Vagina (tissue), 2 donors: ENCODE data around the gene SH3RF2. TPM values are rescaled to one million over a fixed set of nuclear protein-coding genes. Genes with fewer than 3 reads are reported as not detected.
"Not testable (repeated sequence)": the region's sequence is repeated elsewhere in the genome, so short reads cannot be mapped to it uniquely, and the experiment has no call there.

ENCODE experiments used
- DNase-seq, 2 donors: peaks; one replicate each; pipeline ENCODE4 v3.0.0-alpha.2; 2017; ENCODE audit errors: extremely low spot score in 2 of 2
- H3K27ac ChIP-seq: fragments of 200-600 bp; sonication (generic); one replicate; pipeline ENCODE4 v1.5.1; 2019
- H3K27me3 ChIP-seq: fragments of 200-600 bp; sonication (generic); one replicate; pipeline ENCODE4 v1.5.1; 2019
- H3K36me3 ChIP-seq, 2 donors: fragments of 200-600 bp; sonication (generic); one replicate each; pipeline ENCODE4 v1.5.1; 2017 to 2019
- H3K4me1 ChIP-seq: fragments of 200-600 bp; sonication (generic); one replicate; pipeline ENCODE4 v1.5.1; 2019
- H3K4me3 ChIP-seq, 2 donors: fragments of 200-600 bp; sonication (generic); 1 replicate in 1 of 2; 2 replicates in 1 of 2; pipeline ENCODE4 v1.5.1; 2016 to 2019
- H3K9me3 ChIP-seq: fragments of 200-600 bp; sonication (generic); one replicate; pipeline ENCODE4 v1.5.1; 2019
- POLR2A ChIP-seq, 2 donors: fragments of 450-650 bp; IDR thresholded peaks; one replicate each; pipeline ENCODE4 v1.6.1; 2017; ENCODE audit warnings: antibody characterized with exemption in 2 of 2, mild to moderate bottlenecking in 2 of 2, moderate library complexity in 2 of 2
- POLR2AphosphoS5 ChIP-seq, 2 donors: sonication (generic); formaldehyde crosslinking; IDR thresholded peaks; one replicate each; pipeline ENCODE4 v1.9.0; 2017; ENCODE audit warnings: antibody characterized with exemption in 2 of 2, mild to moderate bottlenecking in 2 of 2, low read depth in 1 of 2; ENCODE audit not compliant: insufficient read depth in 1 of 2
- intact Hi-C: fragments of 100-400 bp; cut with DNase I; formaldehyde crosslinking; loops from one replicate; pipeline ENCODE4 v1.15.1; 2023
- total RNA-seq: library from RNA; depleted of rRNA; stranded (reverse); fragments of >200 nt; gene quantifications from one replicate; pipeline ENCODE4 v1.2.3, GENCODE V29; 2016
- TF ChIP-seq, protein P1 (sequence below), 3 experiments: fragments of 450-650 bp in 2 of 3; fragments of 200-600 bp in 1 of 3; sonication (generic) in 1 of 3; IDR thresholded peaks; one replicate each; pipeline ENCODE4 v1.5.1; 2017 to 2019; ENCODE audit warnings: antibody characterized with exemption in 3 of 3, mild to moderate bottlenecking in 2 of 3, moderate library complexity in 2 of 3

Gene SH3RF2
- total RNA-seq, 1 donor from 2014 or later: 48.4 TPM

DNA sequence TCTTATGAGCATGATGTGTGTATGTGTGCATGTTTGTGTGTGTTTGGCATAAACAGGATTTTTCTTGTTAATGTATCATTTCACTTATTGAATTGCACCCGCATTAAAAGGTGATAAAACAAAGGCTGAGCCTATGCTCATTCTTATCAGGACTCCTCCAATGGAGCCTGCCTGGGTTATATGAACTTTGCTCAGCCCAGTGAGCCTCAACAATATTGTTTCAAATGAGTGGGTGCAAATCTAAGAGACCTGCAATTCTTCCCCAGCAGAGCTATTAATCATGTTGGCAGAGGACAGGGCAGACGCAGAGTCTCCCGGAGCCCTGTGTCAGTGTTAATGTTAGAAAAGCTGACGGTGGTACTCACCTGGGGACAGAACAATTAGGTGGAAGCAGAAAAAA, 71.6 kb downstream of the SH3RF2 start:
- no peak for DNase-seq
- H3K27ac ChIP-seq: no peak overlapping the region
- TF ChIP-seq, protein P1, sequence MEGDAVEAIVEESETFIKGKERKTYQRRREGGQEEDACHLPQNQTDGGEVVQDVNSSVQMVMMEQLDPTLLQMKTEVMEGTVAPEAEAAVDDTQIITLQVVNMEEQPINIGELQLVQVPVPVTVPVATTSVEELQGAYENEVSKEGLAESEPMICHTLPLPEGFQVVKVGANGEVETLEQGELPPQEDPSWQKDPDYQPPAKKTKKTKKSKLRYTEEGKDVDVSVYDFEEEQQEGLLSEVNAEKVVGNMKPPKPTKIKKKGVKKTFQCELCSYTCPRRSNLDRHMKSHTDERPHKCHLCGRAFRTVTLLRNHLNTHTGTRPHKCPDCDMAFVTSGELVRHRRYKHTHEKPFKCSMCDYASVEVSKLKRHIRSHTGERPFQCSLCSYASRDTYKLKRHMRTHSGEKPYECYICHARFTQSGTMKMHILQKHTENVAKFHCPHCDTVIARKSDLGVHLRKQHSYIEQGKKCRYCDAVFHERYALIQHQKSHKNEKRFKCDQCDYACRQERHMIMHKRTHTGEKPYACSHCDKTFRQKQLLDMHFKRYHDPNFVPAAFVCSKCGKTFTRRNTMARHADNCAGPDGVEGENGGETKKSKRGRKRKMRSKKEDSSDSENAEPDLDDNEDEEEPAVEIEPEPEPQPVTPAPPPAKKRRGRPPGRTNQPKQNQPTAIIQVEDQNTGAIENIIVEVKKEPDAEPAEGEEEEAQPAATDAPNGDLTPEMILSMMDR (IDR thresholded peaks at IDR 0.05): no peak
- TF ChIP-seq POLR2A (IDR thresholded peaks at IDR 0.05) (no peak), POLR2AphosphoS5 (IDR thresholded peaks at IDR 0.05; ENCODE audit: insufficient read depth in 1 of 2, low read depth in 1 of 2) (no peak)
- no peak overlapping the region for H3K4me3 ChIP-seq
- H3K4me1 ChIP-seq: no peaks in the 10 kb centered on the region
- no peaks in the 10 kb centered on the region for H3K9me3 ChIP-seq
- intact Hi-C loops: no loop called here
- H3K36me3 ChIP-seq: no peaks in the 10 kb centered on the region
- no peaks in the 10 kb centered on the region for H3K27me3 ChIP-seq

DNA sequence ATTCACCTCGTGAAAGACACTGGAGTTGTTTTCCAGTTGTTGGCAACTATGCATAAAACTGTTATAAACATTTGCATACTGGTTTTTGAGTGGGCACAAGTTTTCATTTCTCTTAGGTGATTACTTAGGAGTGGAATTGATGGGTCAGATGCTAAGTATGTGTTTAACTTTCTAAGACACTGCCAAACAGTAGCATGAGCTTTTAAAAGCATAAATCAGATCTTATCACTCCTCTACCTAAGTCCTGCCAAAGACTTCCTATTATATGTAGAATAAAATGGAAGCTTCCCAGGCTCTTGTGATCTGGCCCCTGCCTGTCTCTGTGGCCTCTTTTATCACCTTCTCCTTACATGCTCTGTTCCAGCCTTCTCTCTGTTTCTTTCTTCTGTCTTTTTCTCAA, 72.6 kb downstream of the SH3RF2 start:
- intact Hi-C loops: no loop called here
- Histone ChIP-seq H3K4me3 (no peak overlapping the region), H3K9me3 (no peaks in the 10 kb centered on the region), H3K36me3 (no peaks in the 10 kb centered on the region), H3K27me3 (no peaks in the 10 kb centered on the region), H3K4me1 (no peaks in the 10 kb centered on the region), H3K27ac (no peak overlapping the region)
- no peak for DNase-seq
- TF ChIP-seq, protein P1 (IDR thresholded peaks at IDR 0.05): no peak

DNA sequence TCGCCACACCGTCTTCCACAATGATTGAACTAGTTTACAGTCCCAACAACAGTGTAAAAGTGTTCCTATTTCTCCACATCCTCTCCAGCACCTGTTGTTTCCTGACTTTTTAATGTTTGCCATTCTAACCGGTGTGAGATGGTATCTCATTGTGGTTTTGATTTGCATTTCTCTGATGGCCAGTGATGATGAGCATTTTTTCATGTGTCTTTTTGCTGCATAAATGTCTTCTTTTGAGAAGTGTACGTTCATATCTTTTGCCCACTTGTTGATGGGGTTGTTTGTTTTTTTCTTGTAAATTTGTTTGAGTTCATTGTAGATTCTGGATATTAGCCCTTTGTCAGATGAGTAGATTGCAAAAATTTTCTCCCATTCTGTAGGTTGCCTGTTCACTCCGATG, 74.1 kb downstream of the SH3RF2 start:
- H3K9me3 ChIP-seq, H3K27ac ChIP-seq, H3K27me3 ChIP-seq, H3K36me3 ChIP-seq, H3K4me1 ChIP-seq, DNase-seq, H3K4me3 ChIP-seq: not testable (repeated sequence)
- intact Hi-C loops: loop anchor here (5.0 kb wide), 1 partner anchor 967 kb away; no protein-coding TSS in a partner anchor

DNA sequence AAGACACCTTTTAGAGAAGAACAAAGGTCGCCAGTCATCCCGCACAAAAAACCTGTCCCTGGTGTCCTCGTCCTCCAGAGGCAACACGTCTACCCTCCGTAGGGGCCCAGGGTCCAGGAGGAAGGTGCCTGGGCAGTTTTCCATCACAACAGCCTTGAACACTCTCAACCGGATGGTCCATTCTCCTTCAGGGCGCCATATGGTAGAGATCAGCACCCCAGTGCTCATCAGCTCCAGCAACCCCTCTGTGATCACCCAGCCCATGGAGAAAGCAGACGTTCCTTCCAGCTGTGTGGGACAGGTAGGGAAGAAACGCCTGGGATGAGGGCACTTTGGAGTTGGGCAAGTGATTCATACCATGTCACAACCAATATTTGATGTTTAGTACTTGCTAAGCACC, 77.4 kb downstream of the SH3RF2 start:
- intact Hi-C loops: loop anchor here (5.0 kb wide), 1 partner anchor 964 kb away; no protein-coding TSS in a partner anchor
- no peak overlapping the region for H3K27ac ChIP-seq
- no peaks in the 10 kb centered on the region for H3K9me3 ChIP-seq
- no peaks in the 10 kb centered on the region for H3K27me3 ChIP-seq
- no peak for DNase-seq
- no peak overlapping the region for H3K4me3 ChIP-seq
- TF ChIP-seq, protein P1 (IDR thresholded peaks at IDR 0.05): no peak
- TF ChIP-seq POLR2AphosphoS5 (IDR thresholded peaks at IDR 0.05; ENCODE audit: insufficient read depth in 1 of 2, low read depth in 1 of 2) (no peak), POLR2A (IDR thresholded peaks at IDR 0.05) (no peak)
- H3K4me1 ChIP-seq: no peaks in the 10 kb centered on the region
- no peaks in the 10 kb centered on the region for H3K36me3 ChIP-seq

DNA sequence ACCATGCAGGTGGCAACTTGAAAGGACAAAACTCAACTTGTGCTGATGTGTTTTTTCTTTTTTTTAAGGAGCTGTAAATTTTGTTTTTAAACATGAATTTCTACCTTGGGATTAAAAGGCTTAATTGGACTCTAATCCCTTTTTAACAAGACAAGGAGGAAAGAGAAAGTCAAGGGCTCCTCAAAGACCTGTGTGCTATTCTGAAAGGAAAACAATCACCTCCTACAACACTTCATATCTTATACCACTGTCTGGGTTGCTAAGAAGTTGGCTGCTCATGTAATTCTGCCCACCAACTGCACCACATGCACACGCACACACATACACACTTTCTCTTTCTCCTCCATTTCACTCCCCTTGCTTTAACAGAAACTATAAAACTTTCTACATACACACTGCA, 78.6 kb downstream of the SH3RF2 start:
- no peak overlapping the region for H3K27ac ChIP-seq
- intact Hi-C loops: no loop called here
- no peaks in the 10 kb centered on the region for H3K4me1 ChIP-seq
- no peaks in the 10 kb centered on the region for H3K27me3 ChIP-seq
- H3K4me3 ChIP-seq: no peak overlapping the region
- no peaks in the 10 kb centered on the region for H3K9me3 ChIP-seq
- DNase-seq: no peak
- TF ChIP-seq POLR2A (IDR thresholded peaks at IDR 0.05) (no peak), POLR2AphosphoS5 (IDR thresholded peaks at IDR 0.05; ENCODE audit: insufficient read depth in 1 of 2, low read depth in 1 of 2) (no peak)
- TF ChIP-seq, protein P1 (IDR thresholded peaks at IDR 0.05): no peak
- H3K36me3 ChIP-seq: no peaks in the 10 kb centered on the region
